GM12875 (cell line): Measurements from ENCODE around the gene ITSN2.

Experiments
- H3K4me3 ChIP-seq: one replicate; pipeline ENCODE4 v1.5.1; 2011; ENCODE audit warnings: low read depth, low read length, control low read depth
- TF ChIP-seq, protein P1 (sequence below): IDR thresholded peaks from 2 replicates; pipeline ENCODE4 v1.5.1; 2011; ENCODE audit warnings: low read depth, mild to moderate bottlenecking, control low read depth, inconsistent platforms, low read length, moderate library complexity, borderline replicate concordance; ENCODE audit not compliant: insufficient read depth

Gene ITSN2

DNA sequence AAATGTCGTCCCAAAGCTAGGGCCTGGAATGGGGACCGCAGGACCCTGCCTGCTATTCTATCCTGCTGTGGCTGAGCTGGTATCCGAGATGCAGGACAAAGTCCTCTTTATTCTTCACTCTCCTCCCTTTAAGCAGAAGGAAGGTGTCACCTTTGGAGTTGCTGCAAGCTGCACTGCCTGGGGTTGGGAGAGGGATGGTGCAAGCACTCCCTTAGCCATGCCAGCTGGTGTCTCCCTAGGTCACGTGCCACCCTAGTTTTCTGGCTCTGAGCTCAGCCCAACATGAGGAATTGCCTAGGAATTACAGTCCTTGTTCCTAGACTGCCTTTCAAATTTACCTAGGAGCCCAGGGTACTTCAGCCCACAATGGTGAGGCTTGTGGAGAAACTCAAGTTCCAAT, 206.9 kb downstream of the ITSN2 start:
- no peak overlapping the region for H3K4me3 ChIP-seq
- TF ChIP-seq, protein P1, sequence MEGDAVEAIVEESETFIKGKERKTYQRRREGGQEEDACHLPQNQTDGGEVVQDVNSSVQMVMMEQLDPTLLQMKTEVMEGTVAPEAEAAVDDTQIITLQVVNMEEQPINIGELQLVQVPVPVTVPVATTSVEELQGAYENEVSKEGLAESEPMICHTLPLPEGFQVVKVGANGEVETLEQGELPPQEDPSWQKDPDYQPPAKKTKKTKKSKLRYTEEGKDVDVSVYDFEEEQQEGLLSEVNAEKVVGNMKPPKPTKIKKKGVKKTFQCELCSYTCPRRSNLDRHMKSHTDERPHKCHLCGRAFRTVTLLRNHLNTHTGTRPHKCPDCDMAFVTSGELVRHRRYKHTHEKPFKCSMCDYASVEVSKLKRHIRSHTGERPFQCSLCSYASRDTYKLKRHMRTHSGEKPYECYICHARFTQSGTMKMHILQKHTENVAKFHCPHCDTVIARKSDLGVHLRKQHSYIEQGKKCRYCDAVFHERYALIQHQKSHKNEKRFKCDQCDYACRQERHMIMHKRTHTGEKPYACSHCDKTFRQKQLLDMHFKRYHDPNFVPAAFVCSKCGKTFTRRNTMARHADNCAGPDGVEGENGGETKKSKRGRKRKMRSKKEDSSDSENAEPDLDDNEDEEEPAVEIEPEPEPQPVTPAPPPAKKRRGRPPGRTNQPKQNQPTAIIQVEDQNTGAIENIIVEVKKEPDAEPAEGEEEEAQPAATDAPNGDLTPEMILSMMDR: no peak
